HG03064 (cell line): Measurements from ENCODE around the gene C10orf95.
A peak's percentile ranks its signal among the peaks of the same experiment; 100 is the strongest.
"Not testable (repeated sequence)": the region's sequence is repeated elsewhere in the genome, so short reads cannot be mapped to it uniquely, and the experiment has no call there.

ENCODE experiments used
- ATAC-seq: cut with Tn5 transposase; IDR thresholded peaks from one replicate; pipeline ENCODE4 v1.9.1; 2021; ENCODE audit warnings: low read depth; ENCODE audit not compliant: unreplicated experiment

C10orf95 gene

GRCh38 chr10:102467318-102467717 is 16.0 kb upstream of the C10orf95 start:
- no peak for ATAC-seq

GRCh38 chr10:102465466-102465865 is 14.1 kb upstream of the C10orf95 start:
- no peak for ATAC-seq

GRCh38 chr10:102463983-102464382 is 12.6 kb upstream of the C10orf95 start:
- ATAC-seq = no peak

GRCh38 chr10:102462512-102463054 is 11.2 kb upstream of the C10orf95 start:
- ATAC-seq = no peak

- peak; percentile 71 for ATAC-seq
Observed at GRCh38 chr10:102461187-102462054, 10.1 kb upstream of the C10orf95 start.

GRCh38 chr10:102460836-102461186 is 9.5 kb upstream of the C10orf95 start:
- peak; percentile 34 for ATAC-seq

GRCh38 chr10:102458656-102459055 is 7.3 kb upstream of the C10orf95 start:
- ATAC-seq = no peak

- no peak for ATAC-seq
Observed at GRCh38 chr10:102457591-102458150, 6.3 kb upstream of the C10orf95 start.

- no peak for ATAC-seq
Observed at GRCh38 chr10:102455893-102456471, 4.6 kb upstream of the C10orf95 start.

GRCh38 chr10:102454662-102455487 is 3.5 kb upstream of the C10orf95 start:
- ATAC-seq = not testable (repeated sequence)

- no peak for ATAC-seq
Observed at GRCh38 chr10:102453502-102453901, 2.2 kb upstream of the C10orf95 start.

- ATAC-seq = no peak
Observed at GRCh38 chr10:102452672-102453340, 1.5 kb upstream of the C10orf95 start.

- peak; percentile 60 for ATAC-seq
Observed at GRCh38 chr10:102450374-102451104, 804 bp downstream of the C10orf95 start.

- no peak for ATAC-seq
Observed at GRCh38 chr10:102450124-102450373, 1.3 kb downstream of the C10orf95 start.

- ATAC-seq = no peak
Observed at GRCh38 chr10:102449321-102450123, 1.8 kb downstream of the C10orf95 start.

- no peak for ATAC-seq
Observed at GRCh38 chr10:102444851-102445250, 6.5 kb downstream of the C10orf95 start.

GRCh38 chr10:102438374-102438773 is 13.0 kb downstream of the C10orf95 start:
- ATAC-seq = no peak

GRCh38 chr10:102437515-102437914 is 13.8 kb downstream of the C10orf95 start:
- ATAC-seq = no peak

- no peak for ATAC-seq
Observed at GRCh38 chr10:102436312-102436711, 15.0 kb downstream of the C10orf95 start.
